WTC11 (cell line): ENCODE measurements around the gene CZIB. TPM values are rescaled to one million over a fixed set of nuclear protein-coding genes. Genes with fewer than 3 reads are reported as not detected.

Experiments used
- ATAC-seq: fragments of 200-7000 bp; cut with Tn5 transposase; 2 replicates; pipeline ENCODE4 v1.10.0; 2021; ENCODE audit warnings: mild to moderate bottlenecking, moderate library complexity
- CTCF ChIA-PET: fragments of 300-600 bp; sonication (Branson Sonifier 250); formaldehyde crosslinking; loops from one replicate; lab custom pipeline; 2021; ENCODE audit warnings: antibody characterized with exemption; lab: Charles Lee
- POLR2A ChIA-PET: fragments of 350-600 bp; sonication (Branson Sonifier 250); formaldehyde crosslinking; loops from one replicate; lab custom pipeline; 2021; ENCODE audit warnings: antibody characterized with exemption; lab: Charles Lee
- DNase-seq: peaks from one replicate; pipeline ENCODE4 v3.0.0; 2021; ENCODE audit warnings: low spot score
- H3K27ac Mint-ChIP-seq: 2 replicates; pipeline ENCODE4 v1.8.0; 2021; ENCODE audit warnings: mixed read lengths
- H3K27me3 Mint-ChIP-seq: 2 replicates; pipeline ENCODE4 v1.8.0; 2021; ENCODE audit warnings: low read depth, mild to moderate bottlenecking, moderate library complexity, mixed read lengths
- H3K36me3 Mint-ChIP-seq: 2 replicates; pipeline ENCODE4 v1.8.0; 2021; ENCODE audit warnings: mixed read lengths
- H3K4me1 Mint-ChIP-seq: 2 replicates; pipeline ENCODE4 v1.8.0; 2022; ENCODE audit warnings: mixed read lengths
- H3K4me3 Mint-ChIP-seq: 2 replicates; pipeline ENCODE4 v1.8.0; 2021; ENCODE audit warnings: mild to moderate bottlenecking, moderate library complexity, mixed read lengths
- H3K9me3 Mint-ChIP-seq: 2 replicates; pipeline ENCODE4 v1.8.0; 2021; ENCODE audit warnings: mixed read lengths
- AR ChIP-seq: fragments of 250-450 bp; sonication (Bioruptor Pico); IDR thresholded peaks from 2 replicates; pipeline ENCODE4 v1.9.0; 2021; ENCODE audit warnings: mild to moderate bottlenecking
- CDX4 ChIP-seq: fragments of 250-450 bp; sonication (Bioruptor Pico); IDR thresholded peaks from 2 replicates; pipeline ENCODE4 v1.9.0; 2021; ENCODE audit warnings: moderate library complexity, mild to moderate bottlenecking, inconsistent platforms, borderline replicate concordance
- ESRRA ChIP-seq: sonication (generic); formaldehyde crosslinking; IDR thresholded peaks from 2 replicates; pipeline ENCODE4 v1.8.1; 2022; ENCODE audit warnings: mild to moderate bottlenecking, missing genetic modification reagents, borderline replicate concordance
- FOXJ3 ChIP-seq: sonication (generic); formaldehyde crosslinking; IDR thresholded peaks from 2 replicates; pipeline ENCODE4 v1.9.0; 2021; ENCODE audit warnings: missing genetic modification reagents, mild to moderate bottlenecking, borderline replicate concordance
- FOXK1 ChIP-seq: sonication (generic); formaldehyde crosslinking; IDR thresholded peaks from 2 replicates; pipeline ENCODE4 v1.8.0; 2022; ENCODE audit warnings: mild to moderate bottlenecking, moderate library complexity, missing genetic modification reagents
- FOXP4 ChIP-seq: sonication (generic); formaldehyde crosslinking; IDR thresholded peaks from 2 replicates; pipeline ENCODE4 v1.8.0; 2022; ENCODE audit warnings: mild to moderate bottlenecking, missing genetic modification reagents
- HMGA2 ChIP-seq: fragments of 250-450 bp; sonication (Bioruptor Pico); IDR thresholded peaks from 2 replicates; pipeline ENCODE4 v1.4.0; 2021; ENCODE audit warnings: mild to moderate bottlenecking, moderate library complexity
- IRF1 ChIP-seq: sonication (generic); formaldehyde crosslinking; IDR thresholded peaks from 2 replicates; pipeline ENCODE4 v1.8.0; 2023; ENCODE audit warnings: missing genetic modification reagents
- NFATC4 ChIP-seq: fragments of 250-450 bp; sonication (Bioruptor Pico); IDR thresholded peaks from 2 replicates; pipeline ENCODE4 v1.9.0; 2021; ENCODE audit warnings: mild to moderate bottlenecking
- NFYB ChIP-seq: sonication (generic); formaldehyde crosslinking; conservative IDR thresholded peaks from 2 replicates; pipeline ENCODE4 v1.8.0; 2022; ENCODE audit warnings: low read depth, missing genetic modification reagents
- NR3C1 ChIP-seq: sonication (generic); formaldehyde crosslinking; conservative IDR thresholded peaks from 2 replicates; pipeline ENCODE4 v1.8.1; 2023; ENCODE audit warnings: low read depth, mild to moderate bottlenecking, missing genetic modification reagents
- SMAD4 ChIP-seq: sonication (generic); formaldehyde crosslinking; IDR thresholded peaks from 2 replicates; pipeline ENCODE4 v1.8.0; 2022; ENCODE audit warnings: mild to moderate bottlenecking, missing genetic modification reagents
- ZMAT4 ChIP-seq: fragments of 250-450 bp; sonication (Bioruptor Pico); IDR thresholded peaks from 2 replicates; pipeline ENCODE4 v1.9.0; 2021; ENCODE audit warnings: mild to moderate bottlenecking
- ZNF121 ChIP-seq: sonication (generic); formaldehyde crosslinking; IDR thresholded peaks from 2 replicates; pipeline ENCODE4 v1.8.0; 2023; ENCODE audit warnings: missing genetic modification reagents
- ZNF138 ChIP-seq: sonication (generic); formaldehyde crosslinking; conservative IDR thresholded peaks from 2 replicates; pipeline ENCODE4 v1.8.1; 2022; ENCODE audit warnings: mild to moderate bottlenecking, moderate library complexity, missing genetic modification reagents
- ZNF263 ChIP-seq: sonication (generic); formaldehyde crosslinking; IDR thresholded peaks from 2 replicates; pipeline ENCODE4 v1.8.1; 2022; ENCODE audit warnings: low read depth, mild to moderate bottlenecking, moderate library complexity, missing genetic modification reagents
- ZNF317 ChIP-seq: sonication (generic); formaldehyde crosslinking; IDR thresholded peaks from 2 replicates; pipeline ENCODE4 v1.8.1; 2023; ENCODE audit warnings: low read depth, mild to moderate bottlenecking, moderate library complexity, missing genetic modification reagents, borderline replicate concordance
- ZNF416 ChIP-seq: fragments of 250-450 bp; sonication (Bioruptor Pico); IDR thresholded peaks from 2 replicates; pipeline ENCODE4 v1.9.0; 2021; ENCODE audit warnings: mild to moderate bottlenecking, inconsistent platforms
- ZNF512 ChIP-seq: sonication (generic); formaldehyde crosslinking; IDR thresholded peaks from 2 replicates; pipeline ENCODE4 v1.8.1; 2022; ENCODE audit warnings: missing genetic modification reagents, borderline replicate concordance
- ZNF671 ChIP-seq: fragments of 250-450 bp; sonication (Bioruptor Pico); IDR thresholded peaks from 2 replicates; pipeline ENCODE4 v1.8.0; 2021; ENCODE audit warnings: mild to moderate bottlenecking
- ZSCAN18 ChIP-seq: fragments of 250-450 bp; sonication (Bioruptor Pico); IDR thresholded peaks from 2 replicates; pipeline ENCODE4 v2.1.2; 2022; ENCODE audit warnings: mild to moderate bottlenecking, moderate library complexity
- total RNA-seq: library from RNA; stranded (reverse); gene quantifications from 3 replicates; pipeline ENCODE4 v1.2.3, GENCODE V29; 2021

Gene CZIB
- total RNA-seq, 1 experiment from 2014 or later = 41.6 TPM

GRCh38 chr1:53256511-53257453 is 36.3 kb upstream of the CZIB start:
- Mint-ChIP-seq H3K9me3 (no peaks in the 10 kb centered on the region), H3K27me3 (no peaks in the 10 kb centered on the region), H3K4me3 (no peak overlapping the region), H3K4me1 (no peaks in the 10 kb centered on the region), H3K36me3 (peaks cover 82% of the 10 kb centered on the region), H3K27ac (no peak overlapping the region)
- DNase-seq (no peak), ATAC-seq (no peak)
- ChIA-PET CTCF (no interaction called here), POLR2A (no interaction called here)
- TF ChIP-seq SMAD4 (CRISPR knock-in tag) (no peak), NFATC4 (CRISPR knock-in tag) (no peak), FOXJ3 (no peak), NR3C1 (CRISPR knock-in tag) (no peak)

GRCh38 chr1:53255031-53255430 is 34.6 kb upstream of the CZIB start:
- CTCF ChIA-PET = no interaction called here
- no peaks in the 10 kb centered on the region for H3K4me1 Mint-ChIP-seq
- TF ChIP-seq ZNF671 (CRISPR knock-in tag) = no peak
- TF ChIP-seq ZMAT4 = no peak
- no peak for TF ChIP-seq ZNF263 (CRISPR knock-in tag)
- no peak for TF ChIP-seq IRF1 (CRISPR knock-in tag)
- no peak for TF ChIP-seq HMGA2 (CRISPR knock-in tag)
- TF ChIP-seq FOXP4 (CRISPR knock-in tag) = no peak
- TF ChIP-seq FOXK1 = no peak
- TF ChIP-seq ZNF317 (CRISPR knock-in tag) = no peak
- TF ChIP-seq, all 79 proteins: peak for 0
- POLR2A ChIA-PET = no interaction called here
- H3K27ac Mint-ChIP-seq = no peak overlapping the region
- no peaks in the 10 kb centered on the region for H3K27me3 Mint-ChIP-seq
- no peaks in the 10 kb centered on the region for H3K9me3 Mint-ChIP-seq
- DNase-seq (no peak), ATAC-seq (no peak)
- H3K36me3 Mint-ChIP-seq = peaks cover 81% of the 10 kb centered on the region
- H3K4me3 Mint-ChIP-seq = no peak overlapping the region

- no peak for DNase-seq
- H3K4me3 Mint-ChIP-seq = no peak overlapping the region
- no peaks in the 10 kb centered on the region for H3K9me3 Mint-ChIP-seq
- no peaks in the 10 kb centered on the region for H3K27me3 Mint-ChIP-seq
- no peak for ATAC-seq
- ChIA-PET CTCF (interaction anchor here (0.8 kb wide), 1 partner anchor 25 kb away, joined by 3 read pairs; no protein-coding TSS in a partner anchor), POLR2A (no interaction called here)
- H3K4me1 Mint-ChIP-seq = no peaks in the 10 kb centered on the region
- H3K36me3 Mint-ChIP-seq = peaks cover 80% of the 10 kb centered on the region
- H3K27ac Mint-ChIP-seq = no peak overlapping the region
- TF ChIP-seq NR3C1 (CRISPR knock-in tag) (no peak), AR (CRISPR knock-in tag) (no peak), ZNF121 (CRISPR knock-in tag) (no peak), NFYB (CRISPR knock-in tag) (no peak), ZNF512 (CRISPR knock-in tag) (no peak), CDX4 (no peak), ZNF416 (CRISPR knock-in tag) (no peak), ZSCAN18 (CRISPR knock-in tag) (no peak), ZNF138 (CRISPR knock-in tag) (no peak), ESRRA (CRISPR knock-in tag) (no peak)
Measured at GRCh38 chr1:53254011-53254640, 33.7 kb upstream of the CZIB start.
